ENCODE data around the gene FCGR2B. TPM values are rescaled to one million over a fixed set of nuclear protein-coding genes. Genes with fewer than 3 reads are reported as not detected.
"Not testable (repeated sequence)": the region's sequence is repeated elsewhere in the genome, so short reads cannot be mapped to it uniquely, and the experiment has no call there.

FCGR2B gene
- total RNA-seq, 1 donor from 2014 or later, result 16.9 TPM

DNA sequence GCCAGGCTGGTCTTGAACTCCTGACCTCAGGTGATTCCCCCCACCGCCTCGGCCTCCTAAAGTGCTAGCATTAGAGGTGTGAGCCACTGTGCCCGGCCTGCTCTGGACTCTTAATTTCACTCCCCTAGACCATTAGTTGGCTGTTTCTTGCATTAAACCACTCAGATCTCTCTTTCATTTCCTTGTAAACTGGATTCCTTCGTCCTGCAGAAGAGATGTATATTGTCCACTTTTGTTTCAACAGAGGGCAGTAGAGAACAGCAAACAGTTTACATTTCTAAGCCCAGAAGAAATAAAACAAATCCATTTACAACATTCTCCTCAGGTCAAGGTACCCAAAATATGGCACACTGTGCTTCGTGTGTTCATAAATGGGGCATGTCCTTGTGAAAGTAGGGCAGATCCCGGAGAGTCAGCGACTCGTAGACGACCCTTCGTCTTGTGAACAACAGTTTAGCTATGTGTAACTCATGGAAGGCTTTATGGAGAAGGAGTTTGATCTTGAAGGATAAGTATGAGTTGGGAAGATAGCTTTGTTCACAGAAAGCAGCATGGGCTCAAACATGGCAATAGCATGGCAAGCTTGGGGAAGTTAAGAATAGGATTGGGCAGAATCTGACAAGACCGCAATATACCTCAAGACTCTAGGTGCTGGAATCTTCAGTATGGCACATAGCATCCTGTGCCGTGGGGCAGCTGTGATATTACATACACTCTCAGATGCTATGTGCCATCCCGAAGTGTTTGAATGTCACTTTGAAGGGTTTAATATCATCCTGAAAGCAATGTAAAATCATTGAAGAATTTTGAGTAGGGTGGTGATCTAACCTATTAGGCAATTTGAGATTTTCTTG, 15.2 kb upstream of the FCGR2B start:
- DNase-seq (ENCODE audit: low spot score), result peak; percentile 72

DNA sequence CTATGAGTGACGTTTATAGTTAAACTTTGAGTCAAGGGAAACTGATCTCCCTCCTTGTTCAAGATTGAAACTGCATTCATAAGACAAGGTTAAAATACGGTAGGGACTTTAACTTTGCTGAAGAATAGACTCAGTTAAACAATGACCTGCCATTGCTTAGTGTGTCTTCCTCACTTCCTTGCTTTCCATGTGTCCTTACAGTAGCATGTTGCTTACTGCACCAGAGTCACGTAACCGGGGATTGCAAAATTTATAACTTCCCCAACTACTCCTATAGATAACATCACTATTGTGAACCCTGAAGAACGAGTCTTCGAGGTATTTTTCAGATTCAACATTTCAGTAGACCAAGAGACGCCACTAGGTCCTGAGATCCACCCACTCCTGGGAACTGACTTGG, 9.4 kb upstream of the FCGR2B start:
- DNase-seq (ENCODE audit: low spot score), result not testable (repeated sequence)

- DNase-seq (ENCODE audit: low spot score), result not testable (repeated sequence)
Measured at GRCh38 chr1:161653971-161654370, 9.0 kb upstream of the FCGR2B start.

DNA sequence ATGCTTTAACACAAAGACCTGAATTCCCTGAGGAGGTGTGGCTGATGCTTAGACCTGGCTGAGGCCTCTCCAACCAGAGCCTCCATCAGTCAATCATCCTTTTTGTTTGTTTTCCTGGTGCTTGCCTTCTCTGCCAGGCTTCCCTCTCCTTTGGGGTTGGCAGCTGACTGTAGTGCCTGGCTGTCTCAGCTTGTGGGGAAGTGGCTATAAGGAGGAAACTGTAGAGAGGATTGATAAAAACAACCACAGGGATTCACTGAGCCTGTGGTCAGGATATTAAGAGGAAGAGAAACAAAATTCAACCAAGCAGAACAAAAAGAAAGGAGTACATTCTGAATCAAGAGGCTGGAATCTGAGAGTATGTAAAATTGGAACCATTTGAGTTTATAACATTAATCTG, 4.4 kb upstream of the FCGR2B start:
- not testable (repeated sequence) for DNase-seq (ENCODE audit: low spot score)

- DNase-seq (ENCODE audit: low spot score), result not testable (repeated sequence)
Measured at GRCh38 chr1:161661660-161662311, 1.2 kb upstream of the FCGR2B start.

DNA sequence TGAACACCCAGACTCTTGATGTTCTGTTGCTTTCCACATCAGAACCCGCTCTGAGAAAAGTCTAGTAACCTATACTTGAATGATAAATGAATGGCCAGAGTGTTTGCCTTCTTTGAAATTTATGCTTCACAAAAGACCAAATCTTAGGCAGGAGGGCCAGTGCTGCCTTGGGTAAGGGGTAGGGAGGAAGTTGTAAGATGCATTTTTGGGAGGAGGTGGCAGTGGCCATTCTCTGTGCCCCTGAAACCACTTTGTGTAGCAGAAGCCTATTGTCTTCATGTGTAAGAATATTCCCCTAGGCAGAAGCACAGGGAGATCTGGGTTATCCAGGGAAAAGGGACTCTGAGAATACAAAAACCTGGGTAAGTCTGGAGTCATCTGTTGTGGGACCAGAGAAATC, 626 bp downstream of the FCGR2B start:
- DNase-seq (ENCODE audit: low spot score), result not testable (repeated sequence)

DNA sequence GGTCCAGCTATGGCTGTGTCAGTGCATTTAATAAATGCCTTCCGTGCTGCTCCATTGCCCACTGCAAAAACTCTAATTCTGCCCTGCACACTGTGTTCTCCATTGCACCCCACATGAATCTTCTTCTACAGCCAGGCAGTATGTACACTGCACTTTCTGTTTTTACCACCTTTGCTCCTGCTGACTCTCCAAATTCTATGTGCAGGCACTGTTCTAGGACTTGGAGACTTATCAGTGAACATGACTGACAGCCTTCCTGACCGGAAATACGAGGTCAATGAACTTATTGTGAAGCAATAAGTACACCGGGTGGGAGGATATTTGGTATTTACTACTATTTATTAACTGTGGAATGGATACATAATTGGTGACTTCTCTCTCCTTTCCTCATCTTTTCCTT, 1.7 kb downstream of the FCGR2B start:
- not testable (repeated sequence) for DNase-seq (ENCODE audit: low spot score)

- DNase-seq (ENCODE audit: low spot score), result not testable (repeated sequence)
Measured at GRCh38 chr1:161671045-161672020, 8.4 kb downstream of the FCGR2B start.

DNA sequence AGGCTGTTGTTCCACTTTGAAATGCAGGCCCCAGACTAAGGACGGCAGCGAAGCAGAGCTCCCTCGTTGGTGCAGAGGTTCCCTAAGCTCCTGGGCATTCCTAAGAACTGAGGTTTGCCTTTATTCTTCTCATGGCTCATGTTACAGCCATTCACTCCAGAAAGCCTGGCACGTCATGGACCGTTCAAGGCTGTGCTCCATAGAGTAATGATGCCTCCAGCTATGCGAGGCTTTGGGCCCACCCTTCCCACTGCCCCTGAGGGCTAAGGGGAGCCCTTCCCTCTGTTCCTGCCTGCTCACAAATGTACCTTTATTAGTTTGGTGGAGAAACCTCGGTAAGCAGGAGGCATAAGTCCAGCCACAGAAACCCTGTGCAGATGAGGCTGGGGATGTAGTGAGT, 10.5 kb downstream of the FCGR2B start:
- not testable (repeated sequence) for DNase-seq (ENCODE audit: low spot score)

GRCh38 chr1:161674447-161674846, 11.5 kb downstream of the FCGR2B start:
- DNase-seq (ENCODE audit: low spot score), result not testable (repeated sequence)

DNA sequence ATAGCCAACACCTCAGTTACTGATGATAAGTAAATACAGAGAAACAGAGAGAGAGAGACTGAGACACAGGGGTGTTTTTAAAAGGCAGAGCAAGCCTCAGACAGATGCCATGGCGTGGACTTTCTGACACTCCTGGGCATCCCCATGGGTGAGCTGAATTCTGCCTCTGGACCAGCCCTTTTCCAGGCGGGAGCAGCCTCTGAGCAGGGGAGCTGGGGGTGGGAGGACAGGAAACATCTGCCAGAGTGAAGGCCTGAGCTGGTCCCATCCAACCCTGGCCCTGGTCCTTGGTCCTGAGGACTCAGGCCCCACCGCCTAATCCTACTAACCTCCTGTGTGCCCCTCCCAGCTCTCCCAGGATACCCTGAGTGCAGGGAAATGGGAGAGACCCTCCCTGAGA, 12.0 kb downstream of the FCGR2B start:
- not testable (repeated sequence) for DNase-seq (ENCODE audit: low spot score)

DNA sequence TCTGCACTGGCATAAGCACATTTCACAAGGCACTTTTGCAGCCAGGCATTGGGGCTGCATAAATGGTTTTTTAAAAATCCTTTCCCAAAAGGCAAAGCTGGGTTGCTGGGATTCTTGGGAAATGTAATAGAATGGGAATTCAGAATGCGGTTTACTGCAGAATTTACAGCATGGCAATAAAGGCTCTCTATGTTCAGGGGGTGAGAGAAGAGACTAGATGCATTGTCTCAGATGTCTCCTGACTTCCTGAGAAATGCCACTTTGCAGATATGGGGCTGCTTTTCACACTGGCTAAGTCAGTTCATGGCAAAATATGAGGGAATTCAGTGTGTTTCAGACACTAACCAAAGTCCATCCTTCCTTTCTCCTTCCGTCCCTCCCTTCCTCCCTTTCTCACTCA, 13.5 kb downstream of the FCGR2B start:
- DNase-seq (ENCODE audit: low spot score), result no peak

DNA sequence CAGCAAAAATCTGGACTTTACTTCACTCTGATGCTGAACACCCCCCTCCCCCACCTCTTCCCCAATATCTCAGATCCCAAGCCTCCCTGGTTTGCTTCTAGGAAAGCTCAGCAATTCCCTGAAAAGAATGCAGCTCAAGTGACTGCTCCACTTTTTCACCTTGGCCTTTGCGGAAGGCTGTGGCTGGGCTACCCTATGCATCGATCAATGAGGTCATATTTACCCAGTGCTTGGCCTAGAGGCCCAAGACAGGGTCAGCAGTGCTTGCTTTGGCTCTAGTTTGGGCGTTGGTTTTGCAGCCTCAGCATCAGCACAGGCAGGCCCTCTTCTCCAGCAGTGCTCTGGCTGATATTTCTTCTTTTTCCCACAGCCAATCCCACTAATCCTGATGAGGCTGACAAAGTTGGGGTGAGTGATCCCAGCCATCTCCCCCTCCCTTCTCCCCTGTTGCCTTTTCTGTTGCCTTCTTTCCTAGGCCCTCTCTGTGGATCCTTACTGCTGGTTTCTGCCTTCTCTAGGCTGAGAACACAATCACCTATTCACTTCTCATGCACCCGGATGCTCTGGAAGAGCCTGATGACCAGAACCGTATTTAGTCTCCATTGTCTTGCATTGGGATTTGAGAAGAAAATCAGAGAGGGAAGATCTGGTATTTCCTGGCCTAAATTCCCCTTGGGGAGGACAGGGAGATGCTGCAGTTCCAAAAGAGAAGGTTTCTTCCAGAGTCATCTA, 14.2 kb downstream of the FCGR2B start:
- DNase-seq (ENCODE audit: low spot score), result peak; percentile 17

GRCh38 chr1:161678500-161678899, 15.6 kb downstream of the FCGR2B start:
- no peak for DNase-seq (ENCODE audit: low spot score)

DNA sequence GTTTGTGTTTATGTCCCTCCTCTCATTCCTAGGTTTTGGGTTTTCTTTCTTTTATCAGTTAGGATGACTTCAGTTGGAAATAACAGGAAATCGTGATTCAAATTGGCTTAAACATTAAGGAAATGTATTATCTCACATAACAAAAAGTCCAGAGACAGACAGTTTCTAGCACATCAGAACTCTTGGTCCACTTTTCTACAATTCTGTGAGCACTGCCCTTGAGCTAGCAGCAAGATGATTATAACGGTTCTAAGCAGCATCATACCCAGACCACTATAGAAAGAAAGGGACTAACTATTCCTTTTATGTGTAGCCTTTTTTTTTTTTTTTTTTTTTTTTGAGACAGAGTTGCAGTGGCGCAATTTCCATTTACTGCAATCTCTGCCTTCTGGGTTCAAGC, 18.9 kb downstream of the FCGR2B start:
- no peak for DNase-seq (ENCODE audit: low spot score)

- DNase-seq (ENCODE audit: low spot score), result no peak
Measured at GRCh38 chr1:161688946-161689345, 26.0 kb downstream of the FCGR2B start.

GRCh38 chr1:161691846-161692245, 28.9 kb downstream of the FCGR2B start:
- no peak for DNase-seq (ENCODE audit: low spot score)

DNA sequence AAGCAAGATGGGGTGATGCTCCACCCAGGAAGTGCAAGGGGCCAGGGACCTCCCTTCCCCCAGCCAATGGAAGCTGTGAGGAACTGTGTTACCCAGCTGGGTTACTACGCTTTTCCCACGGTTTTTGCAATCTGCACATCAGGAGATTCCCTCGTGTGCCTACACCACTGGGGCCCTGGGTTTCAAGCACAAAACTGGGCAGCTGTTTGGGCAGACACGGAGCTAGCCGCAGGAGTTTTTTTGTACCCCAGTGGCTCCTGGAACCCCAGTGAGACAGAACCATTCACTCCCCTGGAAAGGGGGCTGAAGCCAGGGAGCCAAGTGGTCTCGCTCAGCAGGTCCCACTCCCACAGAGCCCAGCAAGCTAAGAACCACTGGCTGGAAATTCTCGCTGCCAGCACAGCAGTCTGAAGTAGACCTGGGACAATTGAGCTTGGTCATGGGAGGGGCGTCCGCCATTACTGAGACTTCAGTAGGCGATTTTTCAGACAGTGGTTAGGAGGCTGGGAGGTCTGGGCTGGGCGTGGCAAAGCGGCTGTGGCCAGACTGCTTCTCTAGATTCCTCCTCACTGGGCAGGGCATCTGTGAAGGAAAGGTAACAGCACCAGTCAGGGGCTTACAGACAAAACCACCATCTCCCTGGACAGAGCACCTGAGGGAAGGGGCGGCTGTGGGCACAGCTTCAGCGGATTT, 30.2 kb downstream of the FCGR2B start:
- DNase-seq (ENCODE audit: low spot score), result not testable (repeated sequence)

DNA sequence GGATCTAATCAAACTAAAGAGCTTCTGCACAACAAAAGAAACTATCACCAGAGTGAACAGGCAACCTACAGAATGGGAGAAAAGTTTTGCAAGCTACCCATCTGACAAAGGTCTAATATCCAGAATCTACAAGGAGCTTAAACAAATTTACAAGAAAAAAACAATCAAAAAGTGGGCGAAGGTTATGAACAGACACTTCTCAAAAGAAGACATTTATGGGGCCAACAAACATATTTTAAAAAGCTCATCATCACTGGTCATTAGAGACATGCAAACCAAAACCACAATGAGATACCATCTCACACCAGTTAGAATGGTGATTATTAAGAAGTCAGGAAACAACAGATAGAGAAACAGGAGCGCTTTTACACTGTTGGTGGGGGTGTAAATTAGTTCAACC, 35.4 kb downstream of the FCGR2B start:
- DNase-seq (ENCODE audit: low spot score), result not testable (repeated sequence)

DNA sequence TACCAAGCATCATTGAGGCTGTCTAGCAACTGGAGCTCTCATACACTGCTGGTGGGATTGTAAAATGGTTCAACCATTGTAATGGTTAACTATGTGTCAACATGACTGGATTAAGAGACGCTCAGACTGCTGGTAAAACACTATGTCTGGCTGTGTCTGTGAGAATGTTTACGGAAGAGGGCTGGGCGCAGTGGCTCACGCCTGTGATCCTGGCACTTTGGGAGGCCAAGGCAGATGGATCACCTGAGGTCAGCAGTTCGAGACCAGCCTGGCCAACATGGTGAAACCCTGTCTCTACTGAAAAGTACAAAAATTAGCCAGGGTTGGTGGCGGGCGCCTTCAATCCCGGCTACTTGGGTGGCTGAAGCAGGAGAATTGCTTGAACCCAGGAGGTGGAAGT, 39.3 kb downstream of the FCGR2B start:
- no peak for DNase-seq (ENCODE audit: low spot score)

Data from umbilical cord (tissue), 2 donors.